ENCODE measurements around the gene SH3PXD2A.

Gene SH3PXD2A

GRCh38 chr10:103717341-103718246, 137.8 kb downstream of the SH3PXD2A start:
- DNase-seq, result no peak

- DNase-seq, result no peak
These were observed 138.9 kb downstream of the SH3PXD2A start for GRCh38 chr10:103716206-103717160.

GRCh38 chr10:103715430-103715829, 139.9 kb downstream of the SH3PXD2A start:
- DNase-seq, result no peak

- no peak for DNase-seq
These were observed 141.0 kb downstream of the SH3PXD2A start for GRCh38 chr10:103714232-103714891.

GRCh38 chr10:103713676-103714075, 141.7 kb downstream of the SH3PXD2A start:
- no peak for DNase-seq

- DNase-seq, result peak; percentile 52
These were observed 142.4 kb downstream of the SH3PXD2A start for GRCh38 chr10:103712898-103713498.

- no peak for DNase-seq
These were observed 143.2 kb downstream of the SH3PXD2A start for GRCh38 chr10:103712146-103712545.

GRCh38 chr10:103711351-103711994, 143.9 kb downstream of the SH3PXD2A start:
- no peak for DNase-seq

GRCh38 chr10:103710490-103710889, 144.9 kb downstream of the SH3PXD2A start:
- no peak for DNase-seq

GRCh38 chr10:103709341-103709920, 145.9 kb downstream of the SH3PXD2A start:
- DNase-seq, result no peak

- DNase-seq, result no peak
These were observed 146.6 kb downstream of the SH3PXD2A start for GRCh38 chr10:103708627-103709288.

- no peak for DNase-seq
These were observed 147.3 kb downstream of the SH3PXD2A start for GRCh38 chr10:103707956-103708626.

- DNase-seq, result no peak
These were observed 148.6 kb downstream of the SH3PXD2A start for GRCh38 chr10:103706762-103707161.

GRCh38 chr10:103706047-103706446, 149.3 kb downstream of the SH3PXD2A start:
- DNase-seq, result no peak

- no peak for DNase-seq
These were observed 151.1 kb downstream of the SH3PXD2A start for GRCh38 chr10:103703941-103704919.

GRCh38 chr10:103701380-103702222, 153.8 kb downstream of the SH3PXD2A start:
- no peak for DNase-seq

GRCh38 chr10:103700436-103700715, 155.0 kb downstream of the SH3PXD2A start:
- no peak for DNase-seq

Data from NCI-H2227 treated with DMSO at 0.1 percent for 48 hours (cell line).